G401.6 (cell line): ENCODE results near the gene TRAF1.

Experiments
- FAIRE-seq: peaks from 2 replicates; lab custom pipeline; 2012; peaks lifted over from hg19 to GRCh38; lab: Jason Lieb, UNC

The TRAF1 gene

DNA sequence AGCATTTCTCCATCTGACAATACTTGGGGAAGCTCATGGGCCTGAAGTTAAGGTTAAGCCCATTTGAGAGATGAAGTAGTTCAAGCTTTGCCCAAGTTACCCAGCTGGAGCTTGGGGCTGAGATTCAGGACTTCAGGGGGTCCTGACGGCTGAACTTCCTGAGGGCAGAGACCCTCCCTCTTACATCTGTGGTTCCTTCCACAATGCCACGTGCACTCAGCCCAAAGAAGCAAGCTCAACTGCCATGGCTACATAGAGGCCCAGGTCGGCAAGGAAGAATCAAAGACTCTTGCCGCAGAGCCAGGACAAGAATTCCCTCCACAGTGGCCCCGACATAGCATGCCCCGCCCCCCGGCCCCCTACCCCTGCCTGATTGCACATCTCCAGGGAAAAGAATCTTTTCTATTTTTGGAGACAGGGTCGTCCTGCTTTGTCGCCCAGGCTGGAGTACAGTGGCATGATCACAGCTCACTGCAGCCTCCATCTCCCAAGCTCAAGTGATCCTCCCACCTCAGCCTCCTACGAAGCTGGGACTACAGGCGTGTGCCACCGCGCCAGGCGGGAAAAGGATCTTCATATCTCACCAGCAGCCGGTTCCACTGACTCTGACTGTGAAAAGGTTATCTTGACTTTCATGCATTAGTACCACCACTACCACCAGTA lies 58.8 kb downstream of the TRAF1 start:
- FAIRE-seq: no peak

DNA sequence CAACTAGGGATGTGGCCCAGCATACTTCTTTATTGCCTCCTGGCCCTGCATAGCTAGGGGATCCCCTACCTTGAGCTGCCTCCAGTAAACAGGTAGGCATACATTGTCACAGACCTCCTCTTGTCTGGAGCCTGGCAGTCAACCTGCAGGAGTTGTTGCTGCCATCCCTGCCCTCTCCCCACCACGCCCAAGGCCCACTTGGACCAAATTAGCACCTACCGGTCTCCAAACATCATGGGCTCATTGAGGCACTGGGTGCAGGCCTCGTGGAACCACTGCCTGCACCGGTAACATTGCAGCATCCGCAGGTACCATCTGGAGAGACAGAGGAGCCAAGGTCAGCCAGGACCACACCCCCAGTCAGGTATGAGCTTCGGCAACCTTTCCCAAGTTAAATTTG lies 59.9 kb downstream of the TRAF1 start:
- FAIRE-seq: no peak

DNA sequence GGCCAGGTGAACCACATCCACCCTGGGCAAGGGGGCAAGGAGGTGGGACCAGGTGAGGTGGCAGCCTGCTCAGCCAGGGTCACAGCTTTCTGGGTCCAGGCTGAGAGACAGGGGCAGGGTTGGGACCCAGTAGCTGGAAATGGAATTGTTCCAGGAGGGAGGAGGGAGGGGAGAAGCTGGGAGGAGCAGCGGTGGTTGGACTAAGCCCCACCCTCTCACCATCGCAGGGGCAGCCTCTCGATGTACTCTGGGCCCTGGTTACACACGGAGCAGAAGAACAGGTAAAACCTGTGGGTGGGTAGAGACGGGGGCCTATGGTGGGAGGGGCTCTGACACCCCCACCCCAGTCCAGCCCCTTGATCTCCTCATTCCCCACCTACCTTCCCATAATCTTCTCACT lies 60.8 kb downstream of the TRAF1 start:
- FAIRE-seq: no peak

DNA sequence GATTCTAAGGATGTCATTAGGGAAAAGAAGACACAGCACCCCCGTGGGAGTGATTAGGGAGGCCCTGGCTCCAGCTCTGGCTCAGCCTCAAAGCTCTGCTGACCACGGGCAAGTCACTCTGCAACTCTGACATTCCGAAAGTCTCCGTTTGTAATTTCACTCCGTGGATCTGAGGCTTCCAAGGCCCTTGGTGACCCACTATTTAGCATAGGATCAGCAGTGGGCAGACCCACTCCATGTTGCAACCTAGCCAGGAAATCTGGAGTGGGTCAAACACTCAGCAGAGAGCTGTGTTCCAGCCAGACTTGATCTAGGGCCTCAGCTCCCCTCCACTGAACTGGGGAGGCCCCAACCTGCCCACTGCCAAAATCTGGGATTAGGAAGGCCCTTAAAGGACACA lies 61.4 kb downstream of the TRAF1 start:
- FAIRE-seq: no peak

DNA sequence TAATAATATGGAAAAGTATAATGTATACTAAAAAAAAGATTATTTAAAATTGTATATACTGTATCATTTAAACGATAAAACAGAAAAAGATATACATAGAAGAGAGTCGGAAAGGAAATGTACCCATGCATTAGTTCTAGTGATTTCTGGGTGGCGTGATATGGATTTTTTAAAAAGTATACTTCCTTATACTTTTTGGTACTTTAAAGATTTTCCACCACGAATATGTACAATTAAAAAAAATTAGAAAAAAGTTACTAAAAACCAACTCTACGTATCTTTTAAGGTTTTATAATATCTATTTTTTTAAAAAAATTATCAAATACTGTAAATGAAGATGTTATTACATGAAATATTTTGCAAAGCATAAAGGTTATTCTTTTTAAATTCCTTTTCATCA lies 61.9 kb downstream of the TRAF1 start:
- no peak for FAIRE-seq

DNA sequence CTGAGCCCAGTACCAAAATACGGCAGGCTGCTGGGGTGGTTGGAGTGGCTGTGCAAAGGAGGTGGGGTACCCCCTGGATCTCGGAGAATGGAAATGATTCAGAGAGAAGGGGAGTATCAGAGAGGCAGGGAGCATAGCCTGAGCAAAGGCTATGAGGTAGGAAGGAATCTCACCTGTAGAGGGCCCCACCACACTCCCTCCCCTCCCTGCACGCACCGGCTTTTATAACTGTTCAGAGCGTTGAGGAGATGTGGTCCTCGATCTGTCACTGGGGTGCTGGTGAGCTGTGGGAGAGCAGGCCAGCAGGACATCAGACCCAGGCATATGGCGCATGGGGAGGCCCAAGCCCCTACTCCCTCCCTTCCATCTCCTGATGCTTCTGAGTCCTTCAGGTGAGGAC lies 62.8 kb downstream of the TRAF1 start:
- no peak for FAIRE-seq

DNA sequence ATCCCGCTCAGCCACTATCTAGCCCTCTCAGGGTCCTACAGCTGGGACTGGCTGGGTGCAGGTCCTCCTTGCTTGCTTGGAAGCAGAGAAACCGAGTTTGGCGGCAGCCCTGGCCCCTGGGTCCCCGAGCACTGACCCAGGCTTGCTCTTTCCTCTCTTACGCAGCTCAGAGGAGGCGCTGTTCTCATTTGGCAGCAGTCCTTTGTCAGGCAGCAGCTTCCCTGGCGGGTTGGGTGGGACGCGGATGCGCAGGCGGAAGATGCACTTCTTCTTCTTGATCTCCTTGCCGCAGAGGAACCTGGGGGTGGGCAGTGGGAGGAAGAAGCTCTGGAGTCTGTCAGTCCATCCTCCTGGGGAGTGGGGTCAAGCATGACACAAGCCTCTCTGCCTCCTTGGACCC lies 64.1 kb downstream of the TRAF1 start:
- FAIRE-seq: no peak

DNA sequence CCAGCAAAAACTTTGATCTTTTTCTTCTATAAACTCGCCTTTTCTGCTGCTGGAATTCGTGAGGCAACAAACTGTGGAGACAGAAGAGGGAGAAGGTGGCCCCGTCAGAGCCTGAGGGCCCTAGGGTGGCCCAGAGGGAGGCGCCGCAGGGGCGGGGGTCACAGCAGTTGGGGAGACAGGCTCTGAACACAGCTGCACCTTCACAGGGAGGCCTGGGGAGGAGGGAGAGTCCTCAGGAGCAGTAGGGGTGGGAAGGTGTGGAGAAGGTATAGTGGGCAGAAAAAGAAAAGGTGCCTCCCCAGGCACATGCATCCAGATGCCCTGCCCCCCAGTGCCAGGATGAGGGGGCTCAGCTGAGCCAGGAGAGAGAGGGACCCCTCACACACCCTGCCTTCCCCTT lies 64.7 kb downstream of the TRAF1 start:
- no peak for FAIRE-seq

DNA sequence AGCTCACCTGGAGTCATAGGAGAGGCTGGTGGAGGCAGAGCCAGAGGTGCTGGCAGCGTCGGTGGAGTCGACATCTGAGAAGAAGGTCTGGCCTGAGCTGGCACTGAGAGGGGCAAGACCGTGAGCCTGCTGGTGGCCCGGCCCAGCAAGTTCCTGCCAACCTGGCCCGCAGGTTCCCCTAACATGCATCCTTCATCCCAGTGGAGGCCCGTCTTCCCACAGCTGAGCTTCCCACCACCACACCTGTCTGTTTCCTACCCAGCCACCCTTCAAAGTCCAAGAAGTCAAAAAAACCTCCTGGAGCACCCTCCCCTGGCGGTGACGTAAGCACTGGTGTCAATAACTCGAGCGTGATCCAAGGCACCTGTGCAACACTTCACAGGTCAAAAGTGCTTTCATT lies 66.5 kb downstream of the TRAF1 start:
- no peak for FAIRE-seq

DNA sequence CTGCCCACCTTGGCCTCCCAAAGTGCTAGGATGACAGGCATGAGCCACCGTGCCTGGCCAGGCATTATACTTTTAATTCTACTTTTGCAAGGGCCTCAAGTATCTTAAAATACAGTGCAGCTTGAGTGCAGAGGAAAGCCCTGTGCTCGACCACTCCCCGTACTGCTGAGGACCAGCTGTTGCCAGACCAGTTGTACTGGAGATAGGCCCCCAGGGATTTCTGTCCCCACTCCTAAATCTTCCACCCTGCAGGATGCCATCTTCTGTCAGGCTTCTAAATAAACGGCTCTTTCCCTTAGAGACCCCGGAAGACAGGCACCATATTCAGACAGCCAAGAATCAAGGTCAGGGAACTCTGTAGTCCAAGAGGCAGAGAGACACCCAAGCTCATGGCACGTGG lies 67.2 kb downstream of the TRAF1 start:
- no peak for FAIRE-seq

DNA sequence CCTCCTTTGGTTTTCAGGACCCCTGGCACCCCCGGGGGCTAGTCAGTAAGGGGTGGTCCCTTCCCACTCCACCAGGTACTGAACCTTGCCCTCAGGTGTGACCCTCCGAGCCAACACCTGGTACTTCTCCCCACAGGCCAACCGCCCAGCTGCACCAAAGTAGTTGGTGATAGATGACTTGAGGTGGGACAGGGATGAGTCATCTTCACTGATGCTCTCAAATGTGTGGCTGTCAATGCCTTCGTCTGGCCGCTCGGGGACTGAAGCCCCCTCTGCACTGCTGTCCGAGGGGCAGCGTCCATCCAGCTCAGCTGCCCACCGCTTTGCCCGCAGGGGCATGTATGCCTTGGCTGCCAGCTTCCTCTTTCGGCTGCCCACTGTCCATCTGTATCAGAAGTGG lies 68.7 kb downstream of the TRAF1 start:
- no peak for FAIRE-seq

DNA sequence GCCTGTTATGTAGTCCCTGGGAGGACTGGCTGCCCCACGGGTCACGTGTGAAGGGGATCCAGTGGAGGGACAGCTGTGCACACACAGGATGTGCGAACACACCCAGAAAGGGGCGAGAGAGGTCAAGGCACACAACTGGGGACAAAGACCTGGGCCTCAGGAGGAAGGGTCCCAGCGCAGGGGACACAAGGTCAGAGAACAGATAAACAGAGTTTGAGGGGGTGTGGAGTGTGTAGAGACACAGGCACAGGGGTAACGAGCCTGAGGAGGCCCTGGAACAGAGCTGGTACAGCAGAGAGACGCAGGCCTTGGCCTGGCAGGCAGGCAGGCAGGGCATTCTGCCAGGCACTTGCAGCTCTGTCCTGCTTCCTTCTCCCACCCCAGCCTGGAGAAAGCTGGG lies 69.1 kb downstream of the TRAF1 start:
- FAIRE-seq: no peak

DNA sequence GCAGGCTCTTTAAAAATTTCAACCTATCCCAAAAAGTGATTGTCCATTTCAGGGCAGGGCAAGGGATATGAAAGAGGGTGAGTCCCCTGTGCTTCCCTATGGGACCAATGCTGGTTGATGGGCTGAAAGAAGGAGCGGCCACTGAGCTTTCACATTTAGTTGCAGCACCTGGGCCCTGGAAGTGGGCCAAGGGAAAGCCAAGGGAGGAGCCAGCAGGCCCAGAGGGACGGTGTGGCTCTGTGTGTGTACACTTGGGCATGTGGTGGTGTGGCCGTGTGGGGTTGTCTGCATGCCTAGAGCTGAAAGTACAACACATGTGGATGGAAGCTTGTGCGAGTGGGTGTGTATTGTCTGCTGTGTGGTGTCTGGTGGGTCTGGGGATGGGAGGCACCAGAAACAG lies 69.9 kb downstream of the TRAF1 start:
- FAIRE-seq: no peak

DNA sequence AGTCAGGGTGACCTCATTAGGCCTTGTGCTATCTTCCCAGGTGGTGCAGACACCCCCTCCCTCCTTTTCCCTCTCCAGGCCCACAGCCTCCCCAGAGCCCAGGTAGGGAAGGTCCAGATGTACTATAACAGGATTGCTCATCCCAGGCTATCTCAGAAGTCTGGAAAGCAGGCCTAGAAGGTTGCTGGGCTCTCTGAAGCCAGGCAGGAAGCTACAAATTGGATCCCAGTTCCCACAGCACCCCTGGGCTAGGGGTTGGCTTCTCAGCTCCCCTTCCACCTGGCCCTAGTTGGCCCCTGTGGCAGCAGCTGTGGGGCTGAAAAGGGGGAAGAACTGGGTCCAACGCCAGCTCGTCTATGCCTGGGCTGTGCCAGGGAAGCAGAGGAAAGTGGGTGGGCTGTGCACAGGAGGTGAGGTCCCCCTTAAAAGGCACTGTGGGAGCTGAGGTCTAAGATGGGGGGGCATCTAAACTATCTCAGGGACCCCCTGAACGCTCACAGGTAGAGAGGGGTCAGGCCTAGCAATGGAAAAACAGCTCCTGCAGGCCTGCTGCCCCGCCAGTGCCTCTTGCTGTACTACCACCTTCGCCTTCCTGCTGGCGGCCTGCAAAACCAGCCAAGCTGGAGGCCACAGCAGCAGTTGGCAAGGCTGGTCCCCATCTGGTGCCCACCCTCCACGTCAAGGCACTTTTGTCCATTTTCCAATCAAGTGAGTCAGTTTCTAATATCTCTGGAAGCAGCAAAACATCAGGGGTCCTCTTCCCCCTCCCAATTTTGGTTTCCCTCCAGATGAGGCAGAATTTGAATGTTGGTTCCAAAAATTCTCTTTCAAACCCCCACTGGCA lies 70.5 kb downstream of the TRAF1 start:
- no peak for FAIRE-seq

DNA sequence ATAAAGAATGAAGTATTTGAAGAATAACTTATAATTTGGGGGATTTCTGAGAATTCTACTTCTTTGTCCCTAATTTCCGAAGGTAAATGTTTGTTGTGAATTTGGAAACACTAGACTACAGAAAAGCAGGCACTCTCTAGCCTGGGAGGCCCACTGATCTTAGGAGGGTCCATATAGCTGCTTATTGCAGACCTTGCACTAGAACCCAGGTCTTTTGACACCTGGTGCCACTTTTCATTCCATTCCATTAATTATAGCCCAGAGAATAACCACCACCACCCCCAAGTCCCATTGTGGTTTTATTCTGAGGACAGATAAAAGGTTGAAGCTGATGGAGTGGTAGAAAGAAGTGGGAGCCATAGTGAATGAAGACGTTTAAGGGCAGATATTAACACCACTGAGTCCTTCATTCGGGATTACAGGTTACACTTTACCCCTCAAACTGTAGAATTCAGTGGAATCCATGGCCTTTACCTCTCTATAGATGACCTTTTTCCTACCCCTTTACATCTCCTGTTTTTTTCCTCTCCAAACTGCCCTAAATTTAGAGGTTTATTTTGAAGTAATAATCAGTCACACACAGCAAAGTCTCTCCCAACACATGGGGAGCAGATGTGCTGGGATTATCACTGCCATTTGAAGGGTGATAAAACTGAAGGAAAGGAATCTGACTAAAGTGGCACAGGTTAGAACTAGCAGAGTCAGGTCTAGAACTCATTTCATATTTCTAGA lies 71.8 kb downstream of the TRAF1 start:
- FAIRE-seq: no peak

DNA sequence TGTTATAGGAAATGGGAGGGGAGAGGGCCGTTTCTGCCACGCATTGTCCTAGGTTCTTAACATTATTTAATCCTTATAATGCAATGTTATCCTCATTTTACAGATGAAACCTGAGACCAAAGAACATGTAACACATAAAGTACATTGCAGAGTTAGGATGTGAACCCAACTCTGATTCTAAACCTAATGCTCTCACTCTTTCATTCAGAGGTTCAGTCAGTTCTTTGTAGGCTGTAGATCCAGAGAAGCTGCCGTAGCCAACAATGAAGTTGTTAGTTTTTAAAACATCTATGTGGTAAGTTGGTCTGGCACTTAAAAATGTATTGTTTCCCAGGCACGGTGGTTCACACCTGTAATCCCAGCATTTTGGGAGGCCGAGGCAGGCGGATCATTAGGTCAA lies 73.4 kb downstream of the TRAF1 start:
- FAIRE-seq: no peak
